H1 (cell line): ENCODE measurements around the gene ANKFY1. TPM values are rescaled to one million over a fixed set of nuclear protein-coding genes. Genes with fewer than 3 reads are reported as not detected.

Experiments
- CTCF ChIA-PET: fragments of 300-600 bp; sonication (Branson Sonifier 250); formaldehyde crosslinking; loops from one replicate; lab custom pipeline; 2021; ENCODE audit not compliant: partially characterized antibody; lab: Charles Lee
- POLR2A ChIA-PET: fragments of 300-600 bp; sonication (Branson Sonifier 250); formaldehyde crosslinking; loops from one replicate; lab custom pipeline; 2021; ENCODE audit warnings: inconsistent platforms; ENCODE audit not compliant: partially characterized antibody; lab: Charles Lee
- DNase-seq, 2 experiments: peaks; one replicate each; pipeline versions ENCODE4 v3.0.0 to v3.0.0-alpha.2; 2010 to 2022; ENCODE audit warnings: low spot score in 2 of 2, low read depth in 1 of 2, mixed read lengths in 1 of 2
- FAIRE-seq: peaks from 2 replicates; lab custom pipeline; 2011; peaks lifted over from hg19 to GRCh38; lab: Jason Lieb, UNC
- H2AFZ ChIP-seq: 2 replicates; pipeline ENCODE4 v1.8.1; 2012; ENCODE audit warnings: low read length, inconsistent platforms
- H2AK5ac ChIP-seq: 2 replicates; pipeline ENCODE4 v1.6.1; 2013; ENCODE audit warnings: low read depth, low read length
- H2BK120ac ChIP-seq: replicated peaks from 2 replicates; pipeline ENCODE3; 2013; ENCODE audit warnings: low read depth, low read length, inconsistent platforms
- H2BK12ac ChIP-seq: 2 replicates; pipeline ENCODE4 v1.6.1; 2013; ENCODE audit warnings: low read depth, low read length
- H2BK15ac ChIP-seq: 2 replicates; pipeline ENCODE4 v1.6.1; 2013; ENCODE audit warnings: low read length
- H2BK20ac ChIP-seq: 2 replicates; pipeline ENCODE4 v1.6.1; 2013; ENCODE audit warnings: low read length
- H2BK5ac ChIP-seq: 2 replicates; pipeline ENCODE4 v1.6.1; 2013; ENCODE audit warnings: low read depth, low read length
- H3K14ac ChIP-seq: 2 replicates; pipeline ENCODE4 v1.6.1; 2013; ENCODE audit warnings: inconsistent platforms; ENCODE audit not compliant: insufficient read length
- H3K18ac ChIP-seq: 2 replicates; pipeline ENCODE4 v1.6.1; 2013; ENCODE audit warnings: low read length; ENCODE audit errors: extremely low read depth
- H3K23ac ChIP-seq: 2 replicates; pipeline ENCODE4 v1.6.1; 2013; ENCODE audit warnings: inconsistent platforms; ENCODE audit not compliant: insufficient read length
- H3K23me2 ChIP-seq: 2 replicates; pipeline ENCODE4 v1.6.1; 2013; ENCODE audit warnings: low read depth, low read length
- H3K27ac ChIP-seq: 2 replicates; pipeline ENCODE4 v1.6.1; 2011; ENCODE audit warnings: low read depth, low read length, inconsistent platforms
- H3K27me3 ChIP-seq, 4 experiments: replicated peaks in 1 of 4; 1 replicate in 1 of 4; 2 replicates in 3 of 4; pipeline versions ENCODE4 v1.6.1 to v1.8.1; 2011 to 2013; ENCODE audit warnings: low read length in 3 of 4, mild to moderate bottlenecking in 3 of 4, inconsistent platforms in 2 of 4, mixed read lengths in 2 of 4, moderate library complexity in 1 of 4; ENCODE audit not compliant: control insufficient read depth in 3 of 4, insufficient read depth in 3 of 4; ENCODE audit errors: extremely low read depth in 1 of 4
- H3K36me3 ChIP-seq, 4 experiments: 2 replicates each; pipeline versions ENCODE4 v1.6.1 to v1.8.1; 2011 to 2013; ENCODE audit warnings: mild to moderate bottlenecking in 4 of 4, low read length in 3 of 4, moderate library complexity in 2 of 4, control low read depth in 1 of 4, inconsistent platforms in 1 of 4; ENCODE audit not compliant: insufficient read depth in 4 of 4, control insufficient read depth in 2 of 4
- H3K4ac ChIP-seq: replicated peaks from 2 replicates; pipeline ENCODE3; 2013; ENCODE audit warnings: low read length, low read depth, mixed read lengths, inconsistent platforms; ENCODE audit not compliant: insufficient read length
- H3K4me1 ChIP-seq, 4 experiments: replicated peaks in 1 of 4; 1 replicate in 1 of 4; 2 replicates in 3 of 4; pipeline versions ENCODE4 v1.6.1 to v1.8.1; 2011 to 2013; ENCODE audit warnings: low read length in 3 of 4, inconsistent platforms in 2 of 4, mixed read lengths in 1 of 4; ENCODE audit not compliant: insufficient read depth in 4 of 4, control insufficient read depth in 3 of 4
- H3K4me2 ChIP-seq, 2 experiments: 2 replicates each; pipeline versions ENCODE4 v1.6.1 to v1.8.1; 2011 to 2013; ENCODE audit warnings: low read depth in 2 of 2, low read length in 2 of 2, control low read depth in 1 of 2, inconsistent platforms in 1 of 2, mild to moderate bottlenecking in 1 of 2; ENCODE audit not compliant: insufficient read depth in 1 of 2
- H3K4me3 ChIP-seq, 4 experiments: fragments of 200-600, 300-600 bp in 1 of 4; sonication (generic), shearing (Covaris generic), sonication (Bioruptor Twin) in 1 of 4; 2 replicates each; pipeline versions ENCODE4 v1.5.1 to v1.8.1; 2011 to 2016; ENCODE audit warnings: low read length in 4 of 4, low read depth in 3 of 4, control low read depth in 2 of 4, inconsistent platforms in 2 of 4, mild to moderate bottlenecking in 2 of 4, mixed read lengths in 1 of 4, moderate library complexity in 1 of 4; ENCODE audit not compliant: insufficient read depth in 2 of 4; ENCODE audit errors: extremely low read depth in 1 of 4
- H3K56ac ChIP-seq: replicated peaks from 2 replicates; pipeline ENCODE3; 2013; ENCODE audit warnings: low read depth, mild to moderate bottlenecking, mixed read lengths, low read length, inconsistent platforms; ENCODE audit not compliant: insufficient read length
- H3K79me1 ChIP-seq: 2 replicates; pipeline ENCODE4 v1.6.1; 2013; ENCODE audit warnings: low read depth, low read length, control low read depth
- H3K79me2 ChIP-seq, 2 experiments: 2 replicates each; pipeline versions ENCODE4 v1.6.1 to v1.8.1; 2012 to 2013; ENCODE audit warnings: low read length in 2 of 2, mild to moderate bottlenecking in 2 of 2, inconsistent platforms in 1 of 2; ENCODE audit not compliant: insufficient read depth in 2 of 2, control insufficient read depth in 1 of 2
- H3K9ac ChIP-seq, 4 experiments: replicated peaks in 1 of 4; 1 replicate in 1 of 4; 2 replicates in 3 of 4; pipeline versions ENCODE4 v1.6.1 to v1.8.1; 2011 to 2013; ENCODE audit warnings: low read depth in 3 of 4, low read length in 3 of 4, control low read depth in 2 of 4, mild to moderate bottlenecking in 2 of 4, moderate library complexity in 2 of 4, inconsistent platforms in 1 of 4; ENCODE audit errors: extremely low read depth in 1 of 4
- H3K9me3 ChIP-seq, 2 experiments: 2 replicates each; pipeline versions ENCODE4 v1.6.1 to v1.8.1; 2012 to 2013; ENCODE audit warnings: mild to moderate bottlenecking in 2 of 2, moderate library complexity in 2 of 2, control low read depth in 1 of 2, inconsistent platforms in 1 of 2, low read depth in 1 of 2, low read length in 1 of 2, mixed read lengths in 1 of 2; ENCODE audit not compliant: insufficient read depth in 2 of 2
- H4K20me1 ChIP-seq, 2 experiments: replicated peaks in 1 of 2; 2 replicates each; pipeline versions ENCODE3 to v1.8.1; 2011 to 2013; ENCODE audit warnings: inconsistent platforms in 2 of 2, low read length in 2 of 2, mild to moderate bottlenecking in 1 of 2; ENCODE audit not compliant: insufficient read depth in 2 of 2, control insufficient read depth in 1 of 2
- H4K5ac ChIP-seq: 2 replicates; pipeline ENCODE4 v1.6.1; 2013; ENCODE audit warnings: low read length, low read depth, mixed read lengths, inconsistent platforms; ENCODE audit not compliant: insufficient read length
- H4K8ac ChIP-seq: 2 replicates; pipeline ENCODE4 v1.8.0; 2013; ENCODE audit warnings: mild to moderate bottlenecking, moderate library complexity, low read length, inconsistent platforms; ENCODE audit not compliant: insufficient read depth; ENCODE audit errors: extremely low read depth
- H4K91ac ChIP-seq: replicated peaks from 2 replicates; pipeline ENCODE3; 2013; ENCODE audit warnings: low read length, mixed read lengths, inconsistent platforms; ENCODE audit not compliant: insufficient read length
- BACH1 ChIP-seq: IDR thresholded peaks from 2 replicates; pipeline ENCODE4 v1.6.1; 2012; ENCODE audit warnings: low read length, improper control_type of control experiment
- MAFK ChIP-seq: IDR thresholded peaks from 2 replicates; pipeline ENCODE4 v1.6.1; 2012; ENCODE audit warnings: low read depth, mild to moderate bottlenecking, improper control_type of control experiment, low read length
- SAP30 ChIP-seq: fragments of 300-600 bp; sonication (generic); IDR thresholded peaks from 2 replicates; pipeline ENCODE4 v1.7.1; 2012; ENCODE audit warnings: low read length, moderate library complexity, mild to moderate bottlenecking, inconsistent platforms; ENCODE audit not compliant: insufficient read depth, insufficient replicate concordance
- WGBS, 2 experiments: shearing (Covaris generic) in 1 of 2; methylation state at CpG; one replicate each; pipeline versions ENCODE4 v1.1.6 to v1.1.7; 2013 to 2015; ENCODE audit warnings: low lambda C conversion rate in 2 of 2, mixed read lengths in 2 of 2, inconsistent platforms in 1 of 2, low coverage in 1 of 2, missing lambda C conversion rate in 1 of 2; ENCODE audit not compliant: insufficient replicate concordance in 2 of 2, insufficient coverage in 1 of 2, insufficient read length in 1 of 2; ENCODE audit errors: extremely low coverage in 1 of 2, missing lambda C conversion rate in 1 of 2; 5-methylcytosine and 5-hydroxymethylcytosine counted together
- polyA plus RNA-seq, 7 experiments: library from polyadenylated mRNA; depleted of rRNA in 3 of 7; stranded (reverse) in 5 of 7; unstranded in 2 of 7; fragments of >200 nt in 5 of 7; fragments of 200-250 nt in 2 of 7; gene quantifications; 1 replicate in 5 of 7; 2 replicates in 1 of 7; 4 replicates in 1 of 7; pipeline versions ENCODE4 v1.2.1 to v1.2.3, GENCODE V29; 2011 to 2013; ENCODE audit warnings: missing spikeins in 2 of 7, mixed read lengths in 2 of 7
- total RNA-seq: library from RNA; stranded (reverse); fragmentation: NEBNext Ultra II Directional; extraction: Animal tissue kit (Norgen Biotek cat#: 25700); gene quantifications from 2 replicates; pipeline ENCODE4 v1.2.1, GENCODE V29; 2021

ANKFY1 gene
- total and polyA plus RNA-seq, 2 of the 8 experiments (the other 6 are each of a cell fraction or from before 2014, with no cell fraction given): 28.3 to 45.3 TPM

GRCh38 chr17:4261452-4261851 is 2.3 kb downstream of the ANKFY1 start:
- no peak for TF ChIP-seq SAP30
- TF ChIP-seq BACH1: peak; percentile 46; the same call in 1 of the 2 replicates
- TF ChIP-seq MAFK: peak; percentile 64; the same call in 1 of the 2 replicates
- peaks cover 29% of the 10 kb centered on the region for H3K79me1 ChIP-seq
- no peak overlapping the region for H3K27ac ChIP-seq
- no peak overlapping the region for H3K14ac ChIP-seq
- FAIRE-seq: no peak
- no peak overlapping the region for H3K23ac ChIP-seq
- no peak for DNase-seq
- no peak overlapping the region for H2BK15ac ChIP-seq
- H3K27me3 ChIP-seq: no peaks in the 10 kb centered on the region
- H3K79me2 ChIP-seq: peaks cover 27 to 69% of the 10 kb centered on the region in 2 experiments
- H4K91ac ChIP-seq: no peak overlapping the region
- no peak overlapping the region for H4K5ac ChIP-seq
- H3K56ac ChIP-seq: no peak overlapping the region
- H3K4me2 ChIP-seq: peak overlapping the region in 1 of 2 experiments; percentile 87; a peak in 2 of 4 replicates
- H2BK12ac ChIP-seq: no peak overlapping the region
- H2BK20ac ChIP-seq: no peak overlapping the region
- H4K8ac ChIP-seq: no peak overlapping the region
- H4K20me1 ChIP-seq: peaks cover 13 to 22% of the 10 kb centered on the region in 2 experiments
- peaks cover 0 to 14% (median 5%) of the 10 kb centered on the region in 4 experiments for H3K4me1 ChIP-seq
- 0 out of 2 replicates have a peak overlapping the region, but pooled peaks have one; percentile 29 for H2BK5ac ChIP-seq
- H2BK120ac ChIP-seq: no peak overlapping the region
- ChIA-PET POLR2A (interaction anchor here (0.8 to 2.7 kb wide), 2 partner anchors 12 to 14 kb away, joined by 4 to 7 read pairs; no protein-coding TSS in a partner anchor), CTCF (interaction anchor here (0.9 to 5.8 kb wide), 9 partner anchors 13 to 159 kb away, joined by 3 to 89 read pairs (median 4); no protein-coding TSS in a partner anchor)
- no peak overlapping the region for H3K4ac ChIP-seq
- 89% methylated on average over 8 of the region's 8 CpGs; no CpG with 5 or more reads in 1 of the 2 experiments for WGBS, 2 experiments
- no peak overlapping the region for H2AFZ ChIP-seq
- H3K18ac ChIP-seq: no peak overlapping the region
- peak overlapping the region in 1 of 4 experiments; percentile 25; a peak in 1 of 7 replicates for H3K9ac ChIP-seq
- H2AK5ac ChIP-seq: no peak overlapping the region
- peaks cover 10% of the 10 kb centered on the region; the same call in 1 of the 2 replicates for H3K23me2 ChIP-seq
- H3K4me3 ChIP-seq: no peak overlapping the region; a peak in 1 of 8 replicates
- H3K36me3 ChIP-seq: peaks cover 2 to 12% (median 7%) of the 10 kb centered on the region in 4 experiments; a peak in 5 of 8 replicates
- peaks cover 9 to 13% of the 10 kb centered on the region in 2 experiments; a peak in 3 of 4 replicates for H3K9me3 ChIP-seq
